Natural killer cell treated with Interleukin-12 subunit alpha and Interleukin-12 subunit beta and Interleukin-15 and Interleukin-18, amount 100 ng/mL, for 72 hours (primary cell): Measurements from ENCODE around the gene SF3B2. TPM values are rescaled to one million over a fixed set of nuclear protein-coding genes. Genes with fewer than 3 reads are reported as not detected.
"Not testable (repeated sequence)": the region's sequence is repeated elsewhere in the genome, so short reads cannot be mapped to it uniquely, and the experiment has no call there.

Source experiments
- ATAC-seq, 2 donors: fragments of 150-1000 bp; cut with Tn5 transposase in 1 of 2; sonication (Bioruptor Pico), chemical (Tn5 transposase) in 1 of 2; 2 replicates each; pipeline ENCODE4 v1.10.0; 2021
- DNase-seq: peaks from one replicate; pipeline ENCODE4 v3.0.0; 2022; ENCODE audit warnings: low spot score
- H3K27ac Mint-ChIP-seq, 2 donors: 1 replicate in 1 of 2; 2 replicates in 1 of 2; pipeline ENCODE4 v1.8.0; 2022; ENCODE audit warnings: mixed read lengths in 2 of 2, mild to moderate bottlenecking in 1 of 2, moderate library complexity in 1 of 2
- H3K27me3 Mint-ChIP-seq, 2 donors: 1 replicate in 1 of 2; 2 replicates in 1 of 2; pipeline ENCODE4 v1.8.0; 2022; ENCODE audit warnings: mixed read lengths in 2 of 2
- H3K36me3 Mint-ChIP-seq: one replicate; pipeline ENCODE4 v1.8.0; 2022; ENCODE audit warnings: mixed read lengths
- H3K4me1 Mint-ChIP-seq, 2 donors: 1 replicate in 1 of 2; 2 replicates in 1 of 2; pipeline ENCODE4 v1.8.0; 2022; ENCODE audit warnings: low read depth in 2 of 2, mixed read lengths in 2 of 2, mild to moderate bottlenecking in 1 of 2
- H3K4me3 Mint-ChIP-seq: one replicate; pipeline ENCODE4 v1.8.0; 2022; ENCODE audit warnings: mixed read lengths
- H3K9me3 Mint-ChIP-seq: 2 replicates; pipeline ENCODE4 v1.8.0; 2022; ENCODE audit warnings: mixed read lengths
- total RNA-seq, 2 donors: library from RNA; stranded (reverse); gene quantifications; one replicate each; pipeline ENCODE4 v1.2.3, GENCODE V29; 2022

SF3B2 gene
- total RNA-seq, 2 donors from 2014 or later: 227 to 286 TPM

GRCh38 chr11:66104057-66104638 lies 52.0 kb downstream of the SF3B2 start:
- no peaks in the 10 kb centered on the region for H3K36me3 Mint-ChIP-seq
- no peak for DNase-seq
- ATAC-seq: no peak
- H3K27ac Mint-ChIP-seq: peak overlapping the region; percentile 51 to 64
- no peaks in the 10 kb centered on the region for H3K9me3 Mint-ChIP-seq
- no peaks in the 10 kb centered on the region for H3K27me3 Mint-ChIP-seq
- peaks cover 60% of the 10 kb centered on the region in 2 donors for H3K4me1 Mint-ChIP-seq
- no peak overlapping the region for H3K4me3 Mint-ChIP-seq

- ATAC-seq (peak; percentile 77 to 78), DNase-seq (peak; percentile 71)
- Mint-ChIP-seq H3K4me1 (peaks cover 52 to 56% of the 10 kb centered on the region in 2 donors), H3K27me3 (no peaks in the 10 kb centered on the region), H3K27ac (peak overlapping the region; percentile 83 to 90), H3K36me3 (no peaks in the 10 kb centered on the region), H3K9me3 (no peaks in the 10 kb centered on the region), H3K4me3 (peak overlapping the region; percentile 76)
These were observed 54.8 kb downstream of the SF3B2 start for GRCh38 chr11:66106786-66107599.

GRCh38 chr11:66107600-66108510 lies 55.7 kb downstream of the SF3B2 start:
- peak overlapping the region; percentile 76 for H3K4me3 Mint-ChIP-seq
- H3K9me3 Mint-ChIP-seq: no peaks in the 10 kb centered on the region

GRCh38 chr11:66109294-66109693 lies 57.1 kb downstream of the SF3B2 start:
- no peaks in the 10 kb centered on the region for H3K36me3 Mint-ChIP-seq
- H3K4me3 Mint-ChIP-seq: no peak overlapping the region
- DNase-seq (no peak), ATAC-seq (peak in 1 of 2 donors; percentile 62)
- H3K27ac Mint-ChIP-seq: peak overlapping the region; percentile 83 to 90
- peaks cover 60 to 76% of the 10 kb centered on the region in 2 donors for H3K4me1 Mint-ChIP-seq
- no peaks in the 10 kb centered on the region for H3K9me3 Mint-ChIP-seq
- no peaks in the 10 kb centered on the region for H3K27me3 Mint-ChIP-seq

More at GRCh38 chr11:66107600-66108510, 55.7 kb downstream of the SF3B2 start:
- Mint-ChIP-seq H3K36me3 (no peaks in the 10 kb centered on the region), H3K27me3 (no peaks in the 10 kb centered on the region), H3K4me1 (peaks cover 59 to 63% of the 10 kb centered on the region in 2 donors), H3K27ac (peak overlapping the region; percentile 83 to 90)
- ATAC-seq (peak; percentile 74 to 88), DNase-seq (no peak)

- peak overlapping the region; percentile 43 to 78 for H3K27ac Mint-ChIP-seq
- H3K4me1 Mint-ChIP-seq: peaks cover 65 to 75% of the 10 kb centered on the region in 2 donors
- H3K27me3 Mint-ChIP-seq: no peaks in the 10 kb centered on the region
- H3K4me3 Mint-ChIP-seq: no peak overlapping the region
- DNase-seq: no peak
- H3K36me3 Mint-ChIP-seq: no peaks in the 10 kb centered on the region
- no peak for ATAC-seq
- no peaks in the 10 kb centered on the region for H3K9me3 Mint-ChIP-seq
These were observed 59.0 kb downstream of the SF3B2 start for GRCh38 chr11:66111158-66111557.

- Mint-ChIP-seq H3K4me3 (peak overlapping the region; percentile 5), H3K9me3 (no peaks in the 10 kb centered on the region), H3K27ac (peak overlapping the region; percentile 43 to 78), H3K36me3 (no peaks in the 10 kb centered on the region), H3K27me3 (no peaks in the 10 kb centered on the region), H3K4me1 (peaks cover 70 to 78% of the 10 kb centered on the region in 2 donors)
- ATAC-seq (no peak), DNase-seq (no peak)
These were observed 59.9 kb downstream of the SF3B2 start for GRCh38 chr11:66112041-66112491.

- Mint-ChIP-seq H3K4me1 (peaks cover 68 to 75% of the 10 kb centered on the region in 2 donors), H3K4me3 (peak overlapping the region; percentile 50)
These were observed 60.7 kb downstream of the SF3B2 start for GRCh38 chr11:66112601-66113499.

GRCh38 chr11:66114957-66115356 lies 62.8 kb downstream of the SF3B2 start:
- peaks cover 58 to 70% of the 10 kb centered on the region in 2 donors for H3K4me1 Mint-ChIP-seq
- not testable (repeated sequence) for H3K27me3 Mint-ChIP-seq, H3K36me3 Mint-ChIP-seq, ATAC-seq, H3K9me3 Mint-ChIP-seq, DNase-seq
- peak overlapping the region; percentile 75 for H3K4me3 Mint-ChIP-seq
- peak overlapping the region; percentile 78 to 91 for H3K27ac Mint-ChIP-seq

More at GRCh38 chr11:66112601-66113499, 60.7 kb downstream of the SF3B2 start:
- H3K36me3 Mint-ChIP-seq: no peaks in the 10 kb centered on the region
- H3K27ac Mint-ChIP-seq: peak overlapping the region; percentile 43 to 78
- no peaks in the 10 kb centered on the region for H3K27me3 Mint-ChIP-seq
- no peak for DNase-seq
- no peak for ATAC-seq
- no peaks in the 10 kb centered on the region for H3K9me3 Mint-ChIP-seq

- DNase-seq (no peak), ATAC-seq (peak; percentile 69 to 73)
- H3K4me3 Mint-ChIP-seq: peak overlapping the region; percentile 75
- H3K9me3 Mint-ChIP-seq: no peaks in the 10 kb centered on the region
- H3K27ac Mint-ChIP-seq: peak overlapping the region; percentile 78 to 91
- H3K4me1 Mint-ChIP-seq: peaks cover 61 to 73% of the 10 kb centered on the region in 2 donors
- no peaks in the 10 kb centered on the region for H3K36me3 Mint-ChIP-seq
- H3K27me3 Mint-ChIP-seq: no peaks in the 10 kb centered on the region
These were observed 63.6 kb downstream of the SF3B2 start for GRCh38 chr11:66115638-66116301.

GRCh38 chr11:66116576-66117361 lies 64.6 kb downstream of the SF3B2 start:
- Mint-ChIP-seq H3K27ac (peak overlapping the region; percentile 78 to 91), H3K27me3 (no peaks in the 10 kb centered on the region), H3K9me3 (no peaks in the 10 kb centered on the region), H3K4me3 (peak overlapping the region; percentile 75), H3K36me3 (no peaks in the 10 kb centered on the region), H3K4me1 (peaks cover 64 to 71% of the 10 kb centered on the region in 2 donors)
- peak; percentile 61 for ATAC-seq
- DNase-seq: no peak

GRCh38 chr11:66118847-66119246 lies 66.7 kb downstream of the SF3B2 start:
- no peaks in the 10 kb centered on the region for H3K36me3 Mint-ChIP-seq
- DNase-seq (no peak), ATAC-seq (no peak)
- H3K27me3 Mint-ChIP-seq: no peaks in the 10 kb centered on the region
- peak overlapping the region; percentile 72 to 78 for H3K27ac Mint-ChIP-seq
- peaks cover 50% of the 10 kb centered on the region in 2 donors for H3K4me1 Mint-ChIP-seq
- H3K4me3 Mint-ChIP-seq: no peak overlapping the region
- no peaks in the 10 kb centered on the region for H3K9me3 Mint-ChIP-seq
